ENCODE measurements around the gene DHX16. TPM values are rescaled to one million over a fixed set of nuclear protein-coding genes. Genes with fewer than 3 reads are reported as not detected.

The DHX16 gene
- total RNA-seq, 2 experiments from 2014 or later: 27.1 to 37.5 TPM

GRCh38 chr6:30682143-30683117 is 9.6 kb upstream of the DHX16 start:
- no TSS peak for BruUV-seq (replicated peaks)
- Histone ChIP-seq H3K79me2 (ENCODE audit: insufficient read depth, low read depth, low read length) (peaks cover 93% of the 10 kb centered on the region), H3K9me3 (ENCODE audit: low read length) (no peaks in the 10 kb centered on the region), H3K4me1 (ENCODE audit: insufficient read depth, low read length, poor library complexity, severe bottlenecking) (peaks cover 30% of the 10 kb centered on the region), H4K20me1 (ENCODE audit: insufficient read depth, low read length) (peaks cover 17% of the 10 kb centered on the region; the same call in 1 of the 2 replicates), H3K4me2 (ENCODE audit: low read length) (peak overlapping the region; percentile 99), H3K9me2 (ENCODE audit: insufficient read depth, low read length) (no peaks in the 10 kb centered on the region), H2AFZ (ENCODE audit: low read length) (no peak overlapping the region), H3K4me3 (ENCODE audit: low read depth, low read length, poor library complexity, severe bottlenecking) (peak overlapping the region; percentile 95), H3K27ac (ENCODE audit: low read depth, low read length, poor library complexity, severe bottlenecking) (peak overlapping the region; percentile 95), H3K36me3 (ENCODE audit: insufficient read depth, low read length) (peaks cover 85% of the 10 kb centered on the region)
- intact Hi-C loops (cut with micrococcal nuclease; ENCODE audit: unreplicated experiment): loop anchor here (1.0 to 10.0 kb wide), 2 partner anchors 39 to 812 kb away; partner anchors contain the start of gene MICB
- TF ChIP-seq EZH2phosphoT487 (IDR thresholded peaks at IDR 0.05; ENCODE audit: borderline replicate concordance, low read depth, low read length) (no peak), CTCF (conservative IDR thresholded peaks at IDR 0.05; ENCODE audit: low read length) (no peak)
- POLR2A ChIA-PET: interaction anchor here (0.6 to 2.1 kb wide), 6 partner anchors 10 to 202 kb away, joined by 3 to 6 read pairs (median 4); partner anchors contain the start of genes C6orf136, DDR1 and DHX16
- CTCF ChIA-PET (ENCODE audit: unreplicated experiment): interaction anchor here (0.5 to 0.9 kb wide), 3 partner anchors 26 to 1376 kb away, joined by 3 to 4 read pairs (median 3); no protein-coding TSS in a partner anchor
- DNase-seq (ENCODE audit: low spot score): peak; percentile 95

GRCh38 chr6:30681766-30682142 is 8.9 kb upstream of the DHX16 start:
- peak overlapping the region; percentile 95 for H3K27ac ChIP-seq (ENCODE audit: low read depth, low read length, poor library complexity, severe bottlenecking)
- ChIA-PET POLR2A (interaction anchor here (1.0 to 2.1 kb wide), 5 partner anchors 9 to 202 kb away, joined by 3 to 5 read pairs (median 4); partner anchors contain the start of genes C6orf136, DDR1 and DHX16), CTCF (ENCODE audit: unreplicated experiment) (interaction anchor here (0.6 to 1.0 kb wide), 3 partner anchors 26 to 49 kb away, joined by 3 to 4 read pairs (median 3); partner anchors contain the start of gene MDC1)
- no peaks in the 10 kb centered on the region for H3K9me2 ChIP-seq (ENCODE audit: insufficient read depth, low read length)
- H2AFZ ChIP-seq (ENCODE audit: low read length): no peak overlapping the region
- TF ChIP-seq CTCF (conservative IDR thresholded peaks at IDR 0.05; ENCODE audit: low read length) (no peak), EZH2phosphoT487 (IDR thresholded peaks at IDR 0.05; ENCODE audit: borderline replicate concordance, low read depth, low read length) (no peak)
- H4K20me1 ChIP-seq (ENCODE audit: insufficient read depth, low read length): peaks cover 17% of the 10 kb centered on the region; the same call in 1 of the 2 replicates
- intact Hi-C loops (cut with micrococcal nuclease; ENCODE audit: unreplicated experiment): loop anchor here (1.0 to 10.0 kb wide), 2 partner anchors 40 to 813 kb away; partner anchors contain the start of gene MICB
- H3K36me3 ChIP-seq (ENCODE audit: insufficient read depth, low read length): peaks cover 92% of the 10 kb centered on the region
- H3K4me3 ChIP-seq (ENCODE audit: low read depth, low read length, poor library complexity, severe bottlenecking): peak overlapping the region; percentile 95
- DNase-seq (ENCODE audit: low spot score): peak; percentile 20
- H3K4me1 ChIP-seq (ENCODE audit: insufficient read depth, low read length, poor library complexity, severe bottlenecking): peaks cover 30% of the 10 kb centered on the region
- H3K9me3 ChIP-seq (ENCODE audit: low read length): no peaks in the 10 kb centered on the region
- H3K4me2 ChIP-seq (ENCODE audit: low read length): peak overlapping the region; percentile 99
- peaks cover 93% of the 10 kb centered on the region for H3K79me2 ChIP-seq (ENCODE audit: insufficient read depth, low read depth, low read length)
- no TSS peak for BruUV-seq (replicated peaks)

Data from OCI-LY7 (cell line).